ENCODE data around the gene CAMSAP2.
A peak's percentile ranks its signal among the peaks of the same experiment; 100 is the strongest.

CAMSAP2 gene

DNA sequence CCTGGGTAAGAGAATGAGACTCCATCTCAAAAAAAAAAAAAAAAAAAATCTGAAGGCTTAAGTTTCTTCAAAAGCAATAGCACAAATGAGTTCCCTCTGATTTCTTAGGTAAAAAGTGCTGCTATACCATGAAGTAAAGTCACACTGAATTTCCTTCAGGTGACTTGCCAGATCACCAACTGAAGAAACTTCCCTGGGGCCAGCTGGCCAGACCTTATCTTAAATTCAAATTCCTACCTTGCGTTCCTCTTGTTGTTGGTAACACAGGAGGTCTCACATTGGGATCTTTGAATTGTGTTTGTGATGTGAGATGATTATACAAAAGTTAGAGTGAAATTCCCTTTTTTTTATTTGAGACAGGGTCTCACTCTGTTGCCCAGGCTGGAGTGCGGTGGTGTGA, 167.8 kb downstream of the CAMSAP2 start:
- H3K9ac ChIP-seq (ENCODE audit: low read depth, low read length, poor library complexity, severe bottlenecking): no peak overlapping the region
- H3K4me2 ChIP-seq (ENCODE audit: low read depth, low read length, poor library complexity, severe bottlenecking): peak overlapping the region; percentile 58

DNA sequence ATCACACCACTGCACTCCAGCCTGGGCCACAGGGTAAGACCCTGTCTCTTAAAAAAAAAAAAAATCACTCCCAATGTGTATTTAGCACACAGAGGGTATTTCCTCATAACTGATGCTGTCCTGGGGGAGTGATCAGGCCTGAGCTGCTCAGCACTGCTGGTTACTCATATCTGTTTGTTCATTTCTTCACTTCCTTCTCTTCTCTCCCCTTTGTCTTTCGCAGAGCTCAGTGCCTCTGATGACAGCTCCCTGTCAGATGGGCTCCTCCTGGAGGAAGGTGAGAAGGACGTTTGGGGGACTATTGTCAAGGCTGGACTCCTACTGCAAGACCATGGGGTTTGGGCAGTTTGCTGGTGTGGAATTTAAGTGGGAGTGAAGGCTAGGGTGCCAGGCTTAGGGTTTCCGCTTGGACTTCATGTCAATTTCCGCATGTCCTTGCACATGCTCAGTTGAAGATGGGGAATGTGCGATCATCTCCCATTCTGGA, 169.0 kb downstream of the CAMSAP2 start:
- H3K9ac ChIP-seq (ENCODE audit: low read depth, low read length, poor library complexity, severe bottlenecking): peak overlapping the region; percentile 40
- H3K9me3 ChIP-seq (ENCODE audit: insufficient read depth, low read depth, low read length): no peaks in the 10 kb centered on the region
- H3K36me3 ChIP-seq (ENCODE audit: insufficient read depth, low read length): no peaks in the 10 kb centered on the region
- peaks cover 2% of the 10 kb centered on the region; the same call in 1 of the 2 replicates for H3F3A ChIP-seq (ENCODE audit: low read depth)
- H3K4me2 ChIP-seq (ENCODE audit: low read depth, low read length, poor library complexity, severe bottlenecking): peak overlapping the region; percentile 27
- H3K4me1 ChIP-seq (ENCODE audit: insufficient read depth, low read length, poor library complexity, severe bottlenecking): peaks cover 55% of the 10 kb centered on the region
- H3K79me2 ChIP-seq (ENCODE audit: insufficient read depth, low read length): no peaks in the 10 kb centered on the region
- no peaks in the 10 kb centered on the region for H3K9me2 ChIP-seq (replicated peaks; ENCODE audit: low read depth, low read length)
- H3K27me3 ChIP-seq (ENCODE audit: insufficient read depth, low read length, poor library complexity, severe bottlenecking): no peaks in the 10 kb centered on the region
- 0 out of 2 replicates have a peak overlapping the region, but pooled peaks have one; percentile 3 for H2AFZ ChIP-seq (ENCODE audit: low read length)
- H3K4me3 ChIP-seq (ENCODE audit: low read length, poor library complexity, severe bottlenecking): no peak overlapping the region
- no peaks in the 10 kb centered on the region for H4K20me1 ChIP-seq (ENCODE audit: insufficient read depth, low read length, poor library complexity, severe bottlenecking)
- TF ChIP-seq, protein P1, sequence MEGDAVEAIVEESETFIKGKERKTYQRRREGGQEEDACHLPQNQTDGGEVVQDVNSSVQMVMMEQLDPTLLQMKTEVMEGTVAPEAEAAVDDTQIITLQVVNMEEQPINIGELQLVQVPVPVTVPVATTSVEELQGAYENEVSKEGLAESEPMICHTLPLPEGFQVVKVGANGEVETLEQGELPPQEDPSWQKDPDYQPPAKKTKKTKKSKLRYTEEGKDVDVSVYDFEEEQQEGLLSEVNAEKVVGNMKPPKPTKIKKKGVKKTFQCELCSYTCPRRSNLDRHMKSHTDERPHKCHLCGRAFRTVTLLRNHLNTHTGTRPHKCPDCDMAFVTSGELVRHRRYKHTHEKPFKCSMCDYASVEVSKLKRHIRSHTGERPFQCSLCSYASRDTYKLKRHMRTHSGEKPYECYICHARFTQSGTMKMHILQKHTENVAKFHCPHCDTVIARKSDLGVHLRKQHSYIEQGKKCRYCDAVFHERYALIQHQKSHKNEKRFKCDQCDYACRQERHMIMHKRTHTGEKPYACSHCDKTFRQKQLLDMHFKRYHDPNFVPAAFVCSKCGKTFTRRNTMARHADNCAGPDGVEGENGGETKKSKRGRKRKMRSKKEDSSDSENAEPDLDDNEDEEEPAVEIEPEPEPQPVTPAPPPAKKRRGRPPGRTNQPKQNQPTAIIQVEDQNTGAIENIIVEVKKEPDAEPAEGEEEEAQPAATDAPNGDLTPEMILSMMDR (conservative IDR thresholded peaks at IDR 0.05; ENCODE audit: low read length): no peak
- TF ChIP-seq EZH2phosphoT487 (IDR thresholded peaks at IDR 0.05; ENCODE audit: borderline replicate concordance): no peak

More for the DNA sequence above, 167.8 kb downstream of the CAMSAP2 start:
- no peaks in the 10 kb centered on the region for H3K9me3 ChIP-seq (ENCODE audit: insufficient read depth, low read depth, low read length)
- no peaks in the 10 kb centered on the region for H3K27me3 ChIP-seq (ENCODE audit: insufficient read depth, low read length, poor library complexity, severe bottlenecking)
- H2AFZ ChIP-seq (ENCODE audit: low read length): no peak overlapping the region
- no peaks in the 10 kb centered on the region for H3K9me2 ChIP-seq (replicated peaks; ENCODE audit: low read depth, low read length)
- H4K20me1 ChIP-seq (ENCODE audit: insufficient read depth, low read length, poor library complexity, severe bottlenecking): no peaks in the 10 kb centered on the region
- TF ChIP-seq EZH2phosphoT487 (IDR thresholded peaks at IDR 0.05; ENCODE audit: borderline replicate concordance): no peak
- TF ChIP-seq, protein P1 (conservative IDR thresholded peaks at IDR 0.05; ENCODE audit: low read length): no peak
- no peaks in the 10 kb centered on the region for H3K36me3 ChIP-seq (ENCODE audit: insufficient read depth, low read length)
- H3F3A ChIP-seq (ENCODE audit: low read depth): peaks cover 2% of the 10 kb centered on the region; the same call in 1 of the 2 replicates
- H3K4me3 ChIP-seq (ENCODE audit: low read length, poor library complexity, severe bottlenecking): no peak overlapping the region
- no peaks in the 10 kb centered on the region for H3K79me2 ChIP-seq (ENCODE audit: insufficient read depth, low read length)
- peaks cover 55% of the 10 kb centered on the region for H3K4me1 ChIP-seq (ENCODE audit: insufficient read depth, low read length, poor library complexity, severe bottlenecking)

GRCh38 chr1:200908191-200908868, 169.6 kb downstream of the CAMSAP2 start:
- H3K9me3 ChIP-seq (ENCODE audit: insufficient read depth, low read depth, low read length): no peaks in the 10 kb centered on the region
- peaks cover 55% of the 10 kb centered on the region for H3K4me1 ChIP-seq (ENCODE audit: insufficient read depth, low read length, poor library complexity, severe bottlenecking)
- H3K9ac ChIP-seq (ENCODE audit: low read depth, low read length, poor library complexity, severe bottlenecking): peak overlapping the region; percentile 40

More at GRCh38 chr1:200908191-200908868, 169.6 kb downstream of the CAMSAP2 start:
- Histone ChIP-seq H3K79me2 (ENCODE audit: insufficient read depth, low read length) (no peaks in the 10 kb centered on the region), H3K36me3 (ENCODE audit: insufficient read depth, low read length) (no peaks in the 10 kb centered on the region), H4K20me1 (ENCODE audit: insufficient read depth, low read length, poor library complexity, severe bottlenecking) (no peaks in the 10 kb centered on the region), H3K27me3 (ENCODE audit: insufficient read depth, low read length, poor library complexity, severe bottlenecking) (no peaks in the 10 kb centered on the region), H3F3A (ENCODE audit: low read depth) (peaks cover 2% of the 10 kb centered on the region; the same call in 1 of the 2 replicates), H3K4me2 (ENCODE audit: low read depth, low read length, poor library complexity, severe bottlenecking) (peak overlapping the region; percentile 27), H3K9me2 (replicated peaks; ENCODE audit: low read depth, low read length) (no peaks in the 10 kb centered on the region), H2AFZ (ENCODE audit: low read length) (peak overlapping the region; percentile 14; the same call in 1 of the 2 replicates), H3K4me3 (ENCODE audit: low read length, poor library complexity, severe bottlenecking) (no peak overlapping the region)
- TF ChIP-seq, protein P1 (conservative IDR thresholded peaks at IDR 0.05; ENCODE audit: low read length): no peak
- no peak for TF ChIP-seq EZH2phosphoT487 (IDR thresholded peaks at IDR 0.05; ENCODE audit: borderline replicate concordance)

Measured in Loucy (cell line).